Measurements from ENCODE around the gene WSCD2. TPM values are rescaled to one million over a fixed set of nuclear protein-coding genes. Genes with fewer than 3 reads are reported as not detected.

WSCD2 gene
- total and polyA plus RNA-seq, 8 donors = 0.25 to 6.7 (median 1.4) TPM; not detected in 3

DNA sequence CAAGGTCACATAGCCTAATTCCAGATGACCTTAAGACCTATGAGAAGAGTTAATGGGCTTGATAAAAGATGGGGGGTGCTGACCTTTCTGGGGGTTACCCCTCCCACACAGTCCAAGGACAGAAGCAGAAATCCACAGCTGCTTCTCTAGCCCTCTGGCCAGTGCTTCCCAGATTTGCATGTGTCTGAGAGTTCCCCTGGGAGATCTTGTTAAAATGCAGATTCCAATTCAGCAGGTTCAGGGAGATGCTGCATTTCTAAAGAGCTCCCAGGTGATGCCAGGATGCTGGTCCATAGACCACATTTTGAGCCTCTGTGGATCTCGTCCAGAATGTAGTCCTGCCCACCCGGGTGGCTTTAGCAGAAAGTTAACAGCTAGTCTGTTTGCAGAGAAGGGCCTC is 82.1 kb downstream of the WSCD2 start:
- Histone ChIP-seq H3K4me1 (no peaks in the 10 kb centered on the region), H3K9me3 (no peaks in the 10 kb centered on the region), H3K36me3 (no peaks in the 10 kb centered on the region), H3K4me3 (no peak overlapping the region), H3K27me3 (peaks cover 0 to 13% (median 0%) of the 10 kb centered on the region in 3 donors), H3K27ac (no peak overlapping the region)
- intact Hi-C loops (cut with DNase I; ENCODE audit: low total_unique reads) = no loop called here
- TF ChIP-seq EP300 (IDR thresholded peaks at IDR 0.05) = no peak
- TF ChIP-seq, protein P1, sequence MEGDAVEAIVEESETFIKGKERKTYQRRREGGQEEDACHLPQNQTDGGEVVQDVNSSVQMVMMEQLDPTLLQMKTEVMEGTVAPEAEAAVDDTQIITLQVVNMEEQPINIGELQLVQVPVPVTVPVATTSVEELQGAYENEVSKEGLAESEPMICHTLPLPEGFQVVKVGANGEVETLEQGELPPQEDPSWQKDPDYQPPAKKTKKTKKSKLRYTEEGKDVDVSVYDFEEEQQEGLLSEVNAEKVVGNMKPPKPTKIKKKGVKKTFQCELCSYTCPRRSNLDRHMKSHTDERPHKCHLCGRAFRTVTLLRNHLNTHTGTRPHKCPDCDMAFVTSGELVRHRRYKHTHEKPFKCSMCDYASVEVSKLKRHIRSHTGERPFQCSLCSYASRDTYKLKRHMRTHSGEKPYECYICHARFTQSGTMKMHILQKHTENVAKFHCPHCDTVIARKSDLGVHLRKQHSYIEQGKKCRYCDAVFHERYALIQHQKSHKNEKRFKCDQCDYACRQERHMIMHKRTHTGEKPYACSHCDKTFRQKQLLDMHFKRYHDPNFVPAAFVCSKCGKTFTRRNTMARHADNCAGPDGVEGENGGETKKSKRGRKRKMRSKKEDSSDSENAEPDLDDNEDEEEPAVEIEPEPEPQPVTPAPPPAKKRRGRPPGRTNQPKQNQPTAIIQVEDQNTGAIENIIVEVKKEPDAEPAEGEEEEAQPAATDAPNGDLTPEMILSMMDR (IDR thresholded peaks at IDR 0.05) = no peak
- no peak for TF ChIP-seq POLR2A (IDR thresholded peaks at IDR 0.05)
- no peak for TF ChIP-seq POLR2AphosphoS5 (IDR thresholded peaks at IDR 0.05)
- 13 to 38% (median 26%) methylated on average over 2 of the region's 2 CpGs for WGBS, 5 donors
- no peak for DNase-seq

DNA sequence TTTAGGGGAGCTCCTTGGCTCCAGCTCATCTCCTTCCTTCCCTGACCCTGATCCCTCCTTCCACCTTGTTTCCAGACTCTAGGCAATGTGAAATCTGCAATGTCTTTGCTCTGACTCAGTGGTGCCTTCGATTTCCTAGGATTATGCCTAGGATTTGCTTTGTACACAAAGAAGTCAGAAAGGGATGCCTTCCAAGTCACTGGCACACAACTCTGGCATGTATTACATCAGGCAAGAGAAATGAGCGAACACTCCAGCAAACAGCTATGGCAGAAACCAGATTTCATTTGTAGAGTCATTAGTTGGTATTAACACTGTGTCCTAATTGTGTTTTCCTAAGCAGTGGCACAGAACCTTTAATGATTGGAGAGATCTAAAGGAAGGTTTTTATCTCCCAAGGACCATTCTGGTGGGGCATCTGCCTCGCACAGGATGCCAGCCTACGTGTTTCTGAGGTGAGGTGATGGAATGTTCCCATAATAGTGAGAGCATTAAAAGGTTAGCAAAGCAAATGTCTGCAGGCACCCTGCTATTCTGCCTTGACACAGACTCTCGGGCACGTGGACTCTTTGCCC is 84.9 kb downstream of the WSCD2 start:
- Histone ChIP-seq H3K27ac (no peak overlapping the region), H3K27me3 (peaks cover 0 to 18% (median 0%) of the 10 kb centered on the region in 3 donors), H3K9me3 (no peaks in the 10 kb centered on the region), H3K36me3 (no peaks in the 10 kb centered on the region), H3K4me1 (no peaks in the 10 kb centered on the region), H3K4me3 (no peak overlapping the region)
- intact Hi-C loops (cut with DNase I; ENCODE audit: low total_unique reads) = no loop called here
- DNase-seq = no peak
- TF ChIP-seq, protein P1 (IDR thresholded peaks at IDR 0.05) = no peak
- 63 to 68% (median 66%) methylated on average over 6 of the region's 6 CpGs for WGBS, 5 donors

DNA sequence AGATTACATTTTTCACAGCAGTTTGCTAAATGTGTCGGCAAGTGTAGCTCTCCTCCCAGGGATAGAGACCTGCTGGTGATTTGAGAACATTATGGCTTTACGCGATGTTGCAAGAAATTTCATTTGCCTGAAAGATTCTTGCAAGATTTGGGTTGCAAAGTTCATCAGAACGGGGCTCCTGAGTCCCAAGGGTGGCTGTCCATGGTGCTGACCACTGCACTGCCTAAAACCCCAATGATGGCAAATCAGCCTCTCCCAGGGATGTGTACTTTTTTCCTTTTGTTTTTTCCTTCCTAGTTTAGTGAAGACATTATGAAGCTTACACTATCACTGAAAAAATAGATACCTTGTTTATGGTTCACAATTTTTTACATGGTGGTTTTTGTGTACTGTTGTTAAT is 85.4 kb downstream of the WSCD2 start:
- intact Hi-C loops (cut with DNase I; ENCODE audit: low total_unique reads) = no loop called here
- no peaks in the 10 kb centered on the region for H3K9me3 ChIP-seq
- TF ChIP-seq POLR2AphosphoS5 (IDR thresholded peaks at IDR 0.05) = no peak
- TF ChIP-seq EP300 (IDR thresholded peaks at IDR 0.05) = no peak
- TF ChIP-seq, protein P1 (IDR thresholded peaks at IDR 0.05) = no peak
- no peak for TF ChIP-seq POLR2A (IDR thresholded peaks at IDR 0.05)
- DNase-seq = peak in 1 of 2 donors; percentile 70
- H3K36me3 ChIP-seq = no peaks in the 10 kb centered on the region
- H3K4me1 ChIP-seq = no peaks in the 10 kb centered on the region
- no peak overlapping the region for H3K27ac ChIP-seq
- peaks cover 0 to 15% (median 0%) of the 10 kb centered on the region in 3 donors for H3K27me3 ChIP-seq
- no peak overlapping the region for H3K4me3 ChIP-seq
- 35 to 51% (median 39%) methylated on average over 4 of the region's 4 CpGs for WGBS, 5 donors

DNA sequence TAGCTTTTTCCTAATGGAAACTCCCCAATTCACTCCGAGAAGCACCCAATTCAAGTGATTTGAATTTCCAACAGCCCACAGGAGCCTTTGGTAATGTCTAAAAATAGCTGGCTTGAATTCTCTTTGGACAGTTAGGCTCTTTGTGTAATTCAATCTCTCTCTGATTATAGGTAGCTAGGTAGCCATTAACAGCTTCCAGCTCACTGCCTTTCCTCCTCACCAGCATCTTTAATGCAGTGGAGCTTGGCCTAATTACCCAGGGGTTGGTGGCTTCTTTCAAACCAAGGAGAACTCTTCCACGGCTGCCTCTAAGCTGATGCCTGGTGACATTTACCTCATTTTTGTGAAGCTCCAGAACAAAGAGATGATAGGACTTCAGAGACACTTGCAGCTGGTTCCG is 86.4 kb downstream of the WSCD2 start:
- intact Hi-C loops (cut with DNase I; ENCODE audit: low total_unique reads) = no loop called here
- Histone ChIP-seq H3K36me3 (no peaks in the 10 kb centered on the region), H3K27me3 (peaks cover 0 to 5% (median 0%) of the 10 kb centered on the region in 3 donors), H3K9me3 (no peaks in the 10 kb centered on the region), H3K4me1 (no peaks in the 10 kb centered on the region), H3K4me3 (no peak overlapping the region), H3K27ac (no peak overlapping the region)
- WGBS, 5 donors = 50 to 87% (median 78%) methylated on average over 3 of the region's 3 CpGs
- TF ChIP-seq EP300 (IDR thresholded peaks at IDR 0.05) (no peak), POLR2AphosphoS5 (IDR thresholded peaks at IDR 0.05) (no peak), POLR2A (IDR thresholded peaks at IDR 0.05) (no peak)
- TF ChIP-seq, protein P1 (IDR thresholded peaks at IDR 0.05) = no peak
- peak in 1 of 2 donors; percentile 15 for DNase-seq

Measured in stomach (tissue), 9 donors.